SK-N-SH (cell line): Measurements from ENCODE around the gene NAA10. TPM values are rescaled to one million over a fixed set of nuclear protein-coding genes. Genes with fewer than 3 reads are reported as not detected.

Experiments used
- CTCF ChIA-PET: fragments of 300-600, 350-600 bp; formaldehyde crosslinking; extraction: SDS; loops from one replicate; lab custom pipeline; 2021; lab: Yijun Ruan, JAX
- POLR2A ChIA-PET: fragments of 350-600 bp; sonication (Branson Sonifier 250); formaldehyde crosslinking; extraction: SDS; loops from one replicate; lab custom pipeline; 2020; ENCODE audit warnings: antibody characterized with exemption, inconsistent platforms; lab: Yijun Ruan, JAX
- DNase-seq: peaks from one replicate; pipeline ENCODE4 v3.0.0; 2012
- H2AFZ ChIP-seq: fragments of 200-600 bp; sonication (generic); 2 replicates; pipeline ENCODE4 v1.8.1; 2016; ENCODE audit warnings: antibody characterized with exemption, mild to moderate bottlenecking, low read depth
- H3F3A ChIP-seq: fragments of 200-600 bp; sonication (generic); replicated peaks from 2 replicates; pipeline ENCODE3; 2016; ENCODE audit warnings: antibody characterized with exemption, mild to moderate bottlenecking; ENCODE audit not compliant: insufficient read depth
- H3K27ac ChIP-seq, 2 experiments: fragments of 200-500 bp in 1 of 2; fragments of 200-600 bp in 1 of 2; sonication (Bioruptor generic) in 1 of 2; sonication (generic), shearing (Covaris generic) in 1 of 2; 2 replicates each; pipeline versions ENCODE4 v1.5.1 to v1.6.1; 2014 to 2016; ENCODE audit warnings: low read depth in 2 of 2, inconsistent platforms in 1 of 2, low read length in 1 of 2, mild to moderate bottlenecking in 1 of 2, mixed read lengths in 1 of 2
- H3K27me3 ChIP-seq: fragments of 200-600 bp; sonication (generic), shearing (Covaris generic); 2 replicates; pipeline ENCODE4 v1.6.1; 2016; ENCODE audit warnings: mixed run types; ENCODE audit not compliant: insufficient read depth
- H3K36me3 ChIP-seq, 2 experiments: fragments of 200-500 bp in 1 of 2; fragments of 200-600 bp in 1 of 2; sonication (Bioruptor generic) in 1 of 2; sonication (generic) in 1 of 2; replicated peaks in 1 of 2; 2 replicates each; pipeline versions ENCODE3 to v1.5.1; 2014 to 2016; ENCODE audit warnings: low read length in 1 of 2, mild to moderate bottlenecking in 1 of 2; ENCODE audit not compliant: insufficient read depth in 2 of 2, control insufficient read depth in 1 of 2
- H3K4me1 ChIP-seq, 2 experiments: fragments of 200-500 bp in 1 of 2; fragments of 200-600 bp in 1 of 2; sonication (Bioruptor generic) in 1 of 2; sonication (generic), shearing (Covaris generic) in 1 of 2; 2 replicates each; pipeline versions ENCODE4 v1.5.1 to v1.6.1; 2014 to 2016; ENCODE audit warnings: low read depth in 1 of 2, low read length in 1 of 2, mixed run types in 1 of 2; ENCODE audit not compliant: insufficient read depth in 2 of 2, control insufficient read depth in 1 of 2
- H3K4me2 ChIP-seq: fragments of 200-600 bp; sonication (generic), shearing (Covaris generic); 2 replicates; pipeline ENCODE4 v1.6.1; 2017; ENCODE audit warnings: mixed run types
- H3K4me3 ChIP-seq, 2 experiments: fragments of 200-500 bp in 1 of 2; fragments of 200-600 bp in 1 of 2; sonication (Bioruptor generic) in 1 of 2; sonication (generic), shearing (Covaris generic) in 1 of 2; 2 replicates each; pipeline versions ENCODE4 v1.5.1 to v1.8.1; 2014 to 2016; ENCODE audit warnings: low read depth in 2 of 2, inconsistent platforms in 1 of 2, low read length in 1 of 2, mild to moderate bottlenecking in 1 of 2, mixed read lengths in 1 of 2, moderate library complexity in 1 of 2
- H3K79me2 ChIP-seq: fragments of 200-600 bp; sonication (generic); 2 replicates; pipeline ENCODE4 v1.8.1; 2017; ENCODE audit warnings: mild to moderate bottlenecking; ENCODE audit not compliant: insufficient read depth
- H3K9ac ChIP-seq: fragments of 200-600 bp; sonication (generic); 2 replicates; pipeline ENCODE4 v1.6.1; 2017; ENCODE audit warnings: mixed run types
- H3K9me2 ChIP-seq: fragments of 200-600 bp; sonication (generic); 2 replicates; pipeline ENCODE4 v1.6.1; 2017; ENCODE audit warnings: mixed run types
- H3K9me3 ChIP-seq: fragments of 200-600 bp; sonication (generic); 2 replicates; pipeline ENCODE4 v1.6.1; 2017; ENCODE audit warnings: mixed run types, mild to moderate bottlenecking, moderate library complexity
- H4K20me1 ChIP-seq: fragments of 200-600 bp; sonication (generic); 2 replicates; pipeline ENCODE4 v1.6.1; 2017; ENCODE audit warnings: mild to moderate bottlenecking, mixed run types; ENCODE audit not compliant: insufficient read depth
- CHD2 ChIP-seq: fragments of 150-350 bp; IDR thresholded peaks from 2 replicates; pipeline ENCODE4 v1.6.1; 2018; ENCODE audit warnings: low read length; ENCODE audit not compliant: partially characterized antibody
- CTCF ChIP-seq: fragments of 200-600 bp; sonication (generic); IDR thresholded peaks from 2 replicates; pipeline ENCODE4 v1.6.1; 2017; ENCODE audit warnings: antibody characterized with exemption, mild to moderate bottlenecking, moderate library complexity
- EZH2phosphoT487 ChIP-seq: fragments of 200-600 bp; sonication (generic); IDR thresholded peaks from 2 replicates; pipeline ENCODE4 v1.6.1; 2017; ENCODE audit warnings: low read depth, mixed run types, mild to moderate bottlenecking, antibody characterized with exemption, moderate library complexity, borderline replicate concordance
- FOSL2 ChIP-seq: IDR thresholded peaks from 2 replicates; pipeline ENCODE4 v1.4.0; 2012; ENCODE audit warnings: low read depth, mild to moderate bottlenecking, moderate library complexity, borderline replicate concordance
- GABPA ChIP-seq: IDR thresholded peaks from 2 replicates; pipeline ENCODE4 v1.4.0; 2012; ENCODE audit warnings: low read depth, mild to moderate bottlenecking
- MEF2A ChIP-seq: IDR thresholded peaks from 2 replicates; pipeline ENCODE4 v1.4.0; 2012; ENCODE audit warnings: low read depth, borderline replicate concordance
- MXI1 ChIP-seq: IDR thresholded peaks from 2 replicates; pipeline ENCODE4 v1.6.1; 2012; ENCODE audit warnings: mild to moderate bottlenecking, low read depth, low read length, improper control_type of control experiment
- POLR2AphosphoS5 ChIP-seq: IDR thresholded peaks from 2 replicates; pipeline ENCODE4 v1.6.1; 2012; ENCODE audit warnings: low read depth, low read length
- RCOR1 ChIP-seq: fragments of 150-350 bp; IDR thresholded peaks from 2 replicates; pipeline ENCODE4 v1.6.1; 2017; ENCODE audit warnings: antibody characterized with exemption, low read length
- RFX5 ChIP-seq: IDR thresholded peaks from 2 replicates; pipeline ENCODE4 v1.6.1; 2012; ENCODE audit warnings: mild to moderate bottlenecking, improper control_type of control experiment, low read length
- SIN3A ChIP-seq: IDR thresholded peaks from 2 replicates; pipeline ENCODE4 v1.6.1; 2012; ENCODE audit warnings: low read depth, mild to moderate bottlenecking, low read length, moderate library complexity, borderline replicate concordance
- TCF12 ChIP-seq: IDR thresholded peaks from 2 replicates; pipeline ENCODE4 v1.4.0; 2012
- TEAD4 ChIP-seq: IDR thresholded peaks from 2 replicates; pipeline ENCODE4 v1.4.0; 2012; ENCODE audit warnings: mild to moderate bottlenecking, borderline replicate concordance; ENCODE audit not compliant: insufficient read depth
- WGBS: methylation state at CpG from one replicate; pipeline ENCODE4 v1.1.6; 2017; ENCODE audit warnings: low lambda C conversion rate; 5-methylcytosine and 5-hydroxymethylcytosine counted together
- polyA plus RNA-seq, 3 experiments: library from polyadenylated mRNA; depleted of rRNA; stranded (reverse); fragments of >200 nt; gene quantifications; 2 replicates each; pipeline ENCODE4 v1.2.3, GENCODE V29; 2012
- TF ChIP-seq, protein P1 (sequence below): IDR thresholded peaks from 2 replicates; pipeline ENCODE4; 2012
- TF ChIP-seq, protein P2 (sequence below): fragments of 150-350 bp; IDR thresholded peaks from 2 replicates; pipeline ENCODE4 v1.6.1; 2016; ENCODE audit warnings: mild to moderate bottlenecking, low read depth, low read length
- TF ChIP-seq, protein P3 (sequence below): IDR thresholded peaks from 2 replicates; pipeline ENCODE4 v1.4.0; 2012; ENCODE audit warnings: low read depth

The NAA10 gene
- polyA plus RNA-seq, 1 of the 3 experiments (the other 2 are of a cell fraction): 229 TPM

GRCh38 chrX:153948847-153949805 is 14.3 kb upstream of the NAA10 start:
- H3F3A ChIP-seq: peaks cover 19% of the 10 kb centered on the region
- H2AFZ ChIP-seq: no peak overlapping the region
- WGBS: 95% methylated on average over 24 of the region's 30 CpGs
- DNase-seq: no peak
- no peak overlapping the region for H3K27ac ChIP-seq
- ChIA-PET CTCF (interaction anchor here (1.1 to 11.8 kb wide), 10 partner anchors 9 to 991 kb away, joined by 3 to 271 read pairs (median 4); partner anchors contain the start of genes ARHGAP4, HCFC1, NAA10 and PLXNB3), POLR2A (no interaction called here)
- peaks cover 0 to 2% of the 10 kb centered on the region in 2 experiments; a peak in 1 of 4 replicates for H3K4me1 ChIP-seq
- peaks cover 14% of the 10 kb centered on the region; the same call in 1 of the 2 replicates for H4K20me1 ChIP-seq
- TF ChIP-seq POLR2AphosphoS5 (no peak), CTCF (no peak), CHD2 (no peak), FOSL2 (no peak), TCF12 (no peak), RFX5 (no peak), TEAD4 (no peak), RCOR1 (no peak), MXI1 (no peak), SIN3A (no peak), MEF2A (no peak), EZH2phosphoT487 (no peak), GABPA (no peak)
- TF ChIP-seq, protein P1, sequence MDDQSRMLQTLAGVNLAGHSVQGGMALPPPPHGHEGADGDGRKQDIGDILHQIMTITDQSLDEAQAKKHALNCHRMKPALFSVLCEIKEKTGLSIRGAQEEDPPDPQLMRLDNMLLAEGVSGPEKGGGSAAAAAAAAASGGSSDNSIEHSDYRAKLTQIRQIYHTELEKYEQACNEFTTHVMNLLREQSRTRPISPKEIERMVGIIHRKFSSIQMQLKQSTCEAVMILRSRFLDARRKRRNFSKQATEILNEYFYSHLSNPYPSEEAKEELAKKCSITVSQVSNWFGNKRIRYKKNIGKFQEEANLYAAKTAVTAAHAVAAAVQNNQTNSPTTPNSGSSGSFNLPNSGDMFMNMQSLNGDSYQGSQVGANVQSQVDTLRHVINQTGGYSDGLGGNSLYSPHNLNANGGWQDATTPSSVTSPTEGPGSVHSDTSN: no peak
- TF ChIP-seq, protein P2, sequence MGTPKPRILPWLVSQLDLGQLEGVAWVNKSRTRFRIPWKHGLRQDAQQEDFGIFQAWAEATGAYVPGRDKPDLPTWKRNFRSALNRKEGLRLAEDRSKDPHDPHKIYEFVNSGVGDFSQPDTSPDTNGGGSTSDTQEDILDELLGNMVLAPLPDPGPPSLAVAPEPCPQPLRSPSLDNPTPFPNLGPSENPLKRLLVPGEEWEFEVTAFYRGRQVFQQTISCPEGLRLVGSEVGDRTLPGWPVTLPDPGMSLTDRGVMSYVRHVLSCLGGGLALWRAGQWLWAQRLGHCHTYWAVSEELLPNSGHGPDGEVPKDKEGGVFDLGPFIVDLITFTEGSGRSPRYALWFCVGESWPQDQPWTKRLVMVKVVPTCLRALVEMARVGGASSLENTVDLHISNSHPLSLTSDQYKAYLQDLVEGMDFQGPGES: no peak
- TF ChIP-seq, protein P3, sequence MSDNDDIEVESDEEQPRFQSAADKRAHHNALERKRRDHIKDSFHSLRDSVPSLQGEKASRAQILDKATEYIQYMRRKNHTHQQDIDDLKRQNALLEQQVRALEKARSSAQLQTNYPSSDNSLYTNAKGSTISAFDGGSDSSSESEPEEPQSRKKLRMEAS: no peak
- no peaks in the 10 kb centered on the region for H3K9me2 ChIP-seq
- H3K4me3 ChIP-seq: no peak overlapping the region
- no peaks in the 10 kb centered on the region for H3K27me3 ChIP-seq
- no peaks in the 10 kb centered on the region for H3K79me2 ChIP-seq
- H3K4me2 ChIP-seq: no peak overlapping the region
- H3K9me3 ChIP-seq: no peaks in the 10 kb centered on the region
- no peak overlapping the region for H3K9ac ChIP-seq
- peaks cover 13 to 65% of the 10 kb centered on the region in 2 experiments for H3K36me3 ChIP-seq
